ENCODE data around the gene SOBP.

DNA sequence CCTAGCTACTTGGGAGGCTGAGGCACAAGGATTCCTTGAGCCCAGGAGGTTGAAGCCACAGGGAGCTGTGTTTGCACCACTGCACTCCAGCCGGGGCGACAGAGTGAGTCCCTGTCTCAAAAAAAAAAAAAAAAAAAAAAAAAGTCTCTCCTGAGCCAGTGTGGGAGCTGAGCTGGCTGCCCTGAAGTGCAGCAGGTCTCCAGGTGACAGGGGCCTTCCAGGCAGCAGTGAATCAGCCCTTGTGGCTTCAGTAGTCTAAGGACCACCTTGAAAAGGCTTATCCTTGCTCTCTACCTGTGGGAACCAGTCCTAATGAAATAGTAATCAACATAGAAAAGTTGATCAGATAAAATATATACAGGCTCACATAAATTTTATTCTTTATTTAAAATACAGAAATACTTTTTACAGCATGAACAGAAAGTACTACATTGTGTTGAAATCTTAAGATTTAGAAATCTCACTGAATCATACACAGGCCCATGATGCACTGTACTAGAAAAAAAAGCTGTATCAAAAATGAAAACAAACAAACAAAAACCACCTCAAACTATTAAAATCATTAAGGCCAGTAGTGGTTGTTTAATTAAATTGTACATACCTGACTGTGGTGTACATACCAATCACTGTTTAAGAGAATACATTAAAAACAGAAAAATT lies 205.3 kb downstream of the SOBP start:
- TF ChIP-seq, protein P1, sequence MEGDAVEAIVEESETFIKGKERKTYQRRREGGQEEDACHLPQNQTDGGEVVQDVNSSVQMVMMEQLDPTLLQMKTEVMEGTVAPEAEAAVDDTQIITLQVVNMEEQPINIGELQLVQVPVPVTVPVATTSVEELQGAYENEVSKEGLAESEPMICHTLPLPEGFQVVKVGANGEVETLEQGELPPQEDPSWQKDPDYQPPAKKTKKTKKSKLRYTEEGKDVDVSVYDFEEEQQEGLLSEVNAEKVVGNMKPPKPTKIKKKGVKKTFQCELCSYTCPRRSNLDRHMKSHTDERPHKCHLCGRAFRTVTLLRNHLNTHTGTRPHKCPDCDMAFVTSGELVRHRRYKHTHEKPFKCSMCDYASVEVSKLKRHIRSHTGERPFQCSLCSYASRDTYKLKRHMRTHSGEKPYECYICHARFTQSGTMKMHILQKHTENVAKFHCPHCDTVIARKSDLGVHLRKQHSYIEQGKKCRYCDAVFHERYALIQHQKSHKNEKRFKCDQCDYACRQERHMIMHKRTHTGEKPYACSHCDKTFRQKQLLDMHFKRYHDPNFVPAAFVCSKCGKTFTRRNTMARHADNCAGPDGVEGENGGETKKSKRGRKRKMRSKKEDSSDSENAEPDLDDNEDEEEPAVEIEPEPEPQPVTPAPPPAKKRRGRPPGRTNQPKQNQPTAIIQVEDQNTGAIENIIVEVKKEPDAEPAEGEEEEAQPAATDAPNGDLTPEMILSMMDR (IDR thresholded peaks at IDR 0.05), result no peak
- no peak for TF ChIP-seq POLR2A (IDR thresholded peaks at IDR 0.05)
